ENCODE measurements around the gene KIAA0825.

DNA sequence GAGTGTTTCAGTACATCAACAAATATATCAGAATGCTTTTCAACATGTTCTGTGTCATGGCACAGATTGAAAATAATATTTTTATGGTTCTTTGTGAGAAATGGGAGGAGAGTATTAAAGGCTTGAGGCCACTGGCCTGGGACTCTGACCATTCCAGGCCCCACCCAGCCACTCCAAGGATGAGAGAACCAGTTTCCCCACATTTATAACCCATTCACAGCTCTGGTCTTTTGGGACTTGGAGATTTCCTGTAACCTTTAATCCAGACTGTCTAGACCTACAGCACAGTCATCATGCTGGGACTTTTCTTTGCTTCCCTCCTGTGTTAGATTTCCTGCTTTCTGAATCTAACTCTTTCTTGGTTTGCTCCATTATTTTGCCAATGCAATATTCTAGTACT is 389.6 kb downstream of the KIAA0825 start:
- TF ChIP-seq SMC3 (IDR thresholded peaks at IDR 0.05; ENCODE audit: low read depth, low read length) (no peak), POLR2AphosphoS5 (IDR thresholded peaks at IDR 0.05; ENCODE audit: low read depth, low read length) (no peak)
- TF ChIP-seq, protein P1, sequence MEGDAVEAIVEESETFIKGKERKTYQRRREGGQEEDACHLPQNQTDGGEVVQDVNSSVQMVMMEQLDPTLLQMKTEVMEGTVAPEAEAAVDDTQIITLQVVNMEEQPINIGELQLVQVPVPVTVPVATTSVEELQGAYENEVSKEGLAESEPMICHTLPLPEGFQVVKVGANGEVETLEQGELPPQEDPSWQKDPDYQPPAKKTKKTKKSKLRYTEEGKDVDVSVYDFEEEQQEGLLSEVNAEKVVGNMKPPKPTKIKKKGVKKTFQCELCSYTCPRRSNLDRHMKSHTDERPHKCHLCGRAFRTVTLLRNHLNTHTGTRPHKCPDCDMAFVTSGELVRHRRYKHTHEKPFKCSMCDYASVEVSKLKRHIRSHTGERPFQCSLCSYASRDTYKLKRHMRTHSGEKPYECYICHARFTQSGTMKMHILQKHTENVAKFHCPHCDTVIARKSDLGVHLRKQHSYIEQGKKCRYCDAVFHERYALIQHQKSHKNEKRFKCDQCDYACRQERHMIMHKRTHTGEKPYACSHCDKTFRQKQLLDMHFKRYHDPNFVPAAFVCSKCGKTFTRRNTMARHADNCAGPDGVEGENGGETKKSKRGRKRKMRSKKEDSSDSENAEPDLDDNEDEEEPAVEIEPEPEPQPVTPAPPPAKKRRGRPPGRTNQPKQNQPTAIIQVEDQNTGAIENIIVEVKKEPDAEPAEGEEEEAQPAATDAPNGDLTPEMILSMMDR (IDR thresholded peaks at IDR 0.05) = no peak
